SU-DHL-6 (cell line): ENCODE results near the gene BEST2.

Experiments used
- H2AFZ ChIP-seq: fragments of 200-600 bp; sonication (generic); 2 replicates; pipeline ENCODE4 v1.6.1; 2014; ENCODE audit warnings: low read depth, mild to moderate bottlenecking, moderate library complexity, mixed read lengths, antibody characterized with exemption, low read length; ENCODE audit not compliant: severe bottlenecking
- H3F3A ChIP-seq: fragments of 200-600 bp; shearing (Covaris generic); 2 replicates; pipeline ENCODE4 v1.6.0; 2016; ENCODE audit warnings: antibody characterized with exemption, mild to moderate bottlenecking; ENCODE audit not compliant: insufficient read depth
- H3K27ac ChIP-seq: fragments of 200-600 bp; sonication (generic); 2 replicates; pipeline ENCODE4 v1.5.1; 2016; ENCODE audit warnings: low read depth, mild to moderate bottlenecking, low read length, moderate library complexity, mixed read lengths
- H3K27me3 ChIP-seq: fragments of 200-600 bp; sonication (generic), shearing (Covaris generic); 2 replicates; pipeline ENCODE4 v1.6.0; 2014; ENCODE audit warnings: mild to moderate bottlenecking, low read length
- H3K36me3 ChIP-seq: fragments of 200-600 bp; sonication (generic); 2 replicates; pipeline ENCODE4 v1.6.1; 2014; ENCODE audit warnings: mild to moderate bottlenecking, low read length, mixed read lengths
- H3K4me2 ChIP-seq: fragments of 300-600, 200-600 bp; shearing (Covaris generic), sonication (generic); 2 replicates; pipeline ENCODE4 v1.6.0; 2014; ENCODE audit warnings: low read length, low read depth, mild to moderate bottlenecking; ENCODE audit not compliant: poor library complexity, severe bottlenecking
- H3K4me3 ChIP-seq: fragments of 200-600 bp; sonication (generic); 2 replicates; pipeline ENCODE4 v1.5.1; 2014; ENCODE audit warnings: antibody characterized with exemption, low read length, mild to moderate bottlenecking, mixed read lengths; ENCODE audit not compliant: insufficient read depth, poor library complexity, severe bottlenecking
- H3K79me2 ChIP-seq: fragments of 200-600 bp; sonication (generic); 2 replicates; pipeline ENCODE4 v1.6.1; 2014; ENCODE audit warnings: mild to moderate bottlenecking, low read length, moderate library complexity; ENCODE audit not compliant: insufficient read depth
- H3K9ac ChIP-seq: fragments of 200-600 bp; sonication (generic); 2 replicates; pipeline ENCODE4 v1.7.0; 2014; ENCODE audit warnings: mild to moderate bottlenecking, low read length
- H3K9me2 ChIP-seq: fragments of 200-600 bp; sonication (generic); replicated peaks from 2 replicates; pipeline ENCODE4 v1.6.1; 2014; ENCODE audit warnings: low read length; ENCODE audit not compliant: insufficient read depth
- H3K9me3 ChIP-seq: fragments of 200-600 bp; sonication (generic); 2 replicates; pipeline ENCODE4 v1.6.1; 2014; ENCODE audit warnings: low read length, mixed read lengths; ENCODE audit not compliant: insufficient read depth
- H4K20me1 ChIP-seq: fragments of 200-600 bp; sonication (generic); 2 replicates; pipeline ENCODE4 v1.6.1; 2014; ENCODE audit warnings: low read depth, mild to moderate bottlenecking, antibody characterized with exemption, low read length, moderate library complexity, mixed read lengths
- EZH2phosphoT487 ChIP-seq: fragments of 200-600 bp; sonication (generic), shearing (Covaris generic); conservative IDR thresholded peaks from 2 replicates; pipeline ENCODE4 v1.6.1; 2018; ENCODE audit warnings: mild to moderate bottlenecking, antibody characterized with exemption, low read length, moderate library complexity, mixed read lengths
- TF ChIP-seq, protein P1 (sequence below): fragments of 200-600 bp; sonication (generic); IDR thresholded peaks from one replicate; pipeline ENCODE4 v1.5.1; 2017; ENCODE audit warnings: antibody characterized with exemption, mild to moderate bottlenecking, low read length, moderate library complexity; ENCODE audit not compliant: insufficient read depth, poor library complexity, severe bottlenecking

BEST2 gene

DNA sequence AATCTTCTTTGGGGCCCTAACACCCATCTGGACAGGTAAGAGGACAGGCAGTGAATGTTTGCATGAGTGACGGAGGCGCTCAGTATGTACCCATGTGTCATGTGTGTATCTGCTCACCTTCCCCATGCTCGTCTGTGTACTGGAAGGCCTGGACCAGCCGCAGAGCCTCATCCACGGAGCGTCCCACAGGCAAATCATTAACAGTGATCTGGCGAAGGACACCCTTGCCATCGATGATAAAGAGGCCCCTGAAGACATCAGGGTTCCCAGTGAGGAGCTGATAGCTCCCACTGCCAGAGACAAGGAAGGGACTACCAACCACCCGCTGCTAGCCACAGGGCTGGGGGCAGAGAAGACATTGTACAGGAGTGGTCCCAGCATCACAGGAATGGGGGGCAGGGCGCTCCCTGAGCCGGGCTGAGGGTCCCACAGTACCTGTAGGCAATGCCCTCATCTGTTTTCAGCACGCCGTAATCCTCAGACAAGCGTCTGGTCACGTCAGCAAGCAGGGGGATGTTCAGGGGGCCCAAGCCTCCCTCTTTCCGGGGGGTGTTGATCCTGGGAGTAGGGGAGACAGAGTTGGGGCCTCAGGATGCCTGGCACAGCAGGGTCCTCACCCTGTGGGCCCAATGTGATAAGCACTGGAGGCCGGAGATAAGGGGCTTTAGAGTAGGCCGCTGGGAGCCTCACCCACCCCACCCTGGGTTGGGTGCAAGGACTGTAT is 48.3 kb downstream of the BEST2 start:
- H3K27me3 ChIP-seq = no peaks in the 10 kb centered on the region
- H3K9ac ChIP-seq = peak overlapping the region; percentile 98; the same call in 1 of the 2 replicates
- no peaks in the 10 kb centered on the region for H3F3A ChIP-seq
- no peaks in the 10 kb centered on the region for H3K36me3 ChIP-seq
- H2AFZ ChIP-seq = no peak overlapping the region
- TF ChIP-seq, protein P1, sequence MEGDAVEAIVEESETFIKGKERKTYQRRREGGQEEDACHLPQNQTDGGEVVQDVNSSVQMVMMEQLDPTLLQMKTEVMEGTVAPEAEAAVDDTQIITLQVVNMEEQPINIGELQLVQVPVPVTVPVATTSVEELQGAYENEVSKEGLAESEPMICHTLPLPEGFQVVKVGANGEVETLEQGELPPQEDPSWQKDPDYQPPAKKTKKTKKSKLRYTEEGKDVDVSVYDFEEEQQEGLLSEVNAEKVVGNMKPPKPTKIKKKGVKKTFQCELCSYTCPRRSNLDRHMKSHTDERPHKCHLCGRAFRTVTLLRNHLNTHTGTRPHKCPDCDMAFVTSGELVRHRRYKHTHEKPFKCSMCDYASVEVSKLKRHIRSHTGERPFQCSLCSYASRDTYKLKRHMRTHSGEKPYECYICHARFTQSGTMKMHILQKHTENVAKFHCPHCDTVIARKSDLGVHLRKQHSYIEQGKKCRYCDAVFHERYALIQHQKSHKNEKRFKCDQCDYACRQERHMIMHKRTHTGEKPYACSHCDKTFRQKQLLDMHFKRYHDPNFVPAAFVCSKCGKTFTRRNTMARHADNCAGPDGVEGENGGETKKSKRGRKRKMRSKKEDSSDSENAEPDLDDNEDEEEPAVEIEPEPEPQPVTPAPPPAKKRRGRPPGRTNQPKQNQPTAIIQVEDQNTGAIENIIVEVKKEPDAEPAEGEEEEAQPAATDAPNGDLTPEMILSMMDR = no peak
- TF ChIP-seq EZH2phosphoT487 = no peak
- H3K79me2 ChIP-seq = peaks cover 13% of the 10 kb centered on the region
- H3K9me3 ChIP-seq = no peaks in the 10 kb centered on the region
- no peak overlapping the region for H3K4me3 ChIP-seq
- peak overlapping the region; percentile 66 for H3K4me2 ChIP-seq
- no peaks in the 10 kb centered on the region for H4K20me1 ChIP-seq
- H3K27ac ChIP-seq = no peak overlapping the region
- H3K9me2 ChIP-seq = no peaks in the 10 kb centered on the region

DNA sequence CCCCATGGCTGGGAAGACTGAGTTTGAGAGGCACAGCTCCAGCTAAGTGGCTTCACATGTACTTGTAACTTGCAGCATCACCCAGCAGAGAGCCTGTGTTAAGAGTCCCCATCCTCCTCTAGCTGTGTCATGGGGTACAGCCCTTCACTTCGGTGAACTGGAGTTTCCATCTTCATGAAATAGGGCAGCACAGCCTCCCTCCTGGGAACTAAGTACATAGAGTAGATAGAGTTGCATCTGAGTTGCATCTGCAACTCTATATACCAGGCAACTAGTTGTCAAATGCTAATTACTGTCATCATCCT is 48.8 kb downstream of the BEST2 start:
- H4K20me1 ChIP-seq = no peaks in the 10 kb centered on the region
- no peaks in the 10 kb centered on the region for H3K36me3 ChIP-seq
- no peaks in the 10 kb centered on the region for H3K9me2 ChIP-seq
- H3F3A ChIP-seq = no peaks in the 10 kb centered on the region
- peak overlapping the region; percentile 98 for H3K9ac ChIP-seq
- peak overlapping the region; percentile 96 for H3K4me3 ChIP-seq
- TF ChIP-seq, protein P1 = no peak
- no peak for TF ChIP-seq EZH2phosphoT487
- H3K9me3 ChIP-seq = no peaks in the 10 kb centered on the region
- H2AFZ ChIP-seq = no peak overlapping the region
- no peak overlapping the region for H3K27ac ChIP-seq
- H3K4me2 ChIP-seq = peak overlapping the region; percentile 66
- no peaks in the 10 kb centered on the region for H3K27me3 ChIP-seq
- H3K79me2 ChIP-seq = peaks cover 13% of the 10 kb centered on the region

DNA sequence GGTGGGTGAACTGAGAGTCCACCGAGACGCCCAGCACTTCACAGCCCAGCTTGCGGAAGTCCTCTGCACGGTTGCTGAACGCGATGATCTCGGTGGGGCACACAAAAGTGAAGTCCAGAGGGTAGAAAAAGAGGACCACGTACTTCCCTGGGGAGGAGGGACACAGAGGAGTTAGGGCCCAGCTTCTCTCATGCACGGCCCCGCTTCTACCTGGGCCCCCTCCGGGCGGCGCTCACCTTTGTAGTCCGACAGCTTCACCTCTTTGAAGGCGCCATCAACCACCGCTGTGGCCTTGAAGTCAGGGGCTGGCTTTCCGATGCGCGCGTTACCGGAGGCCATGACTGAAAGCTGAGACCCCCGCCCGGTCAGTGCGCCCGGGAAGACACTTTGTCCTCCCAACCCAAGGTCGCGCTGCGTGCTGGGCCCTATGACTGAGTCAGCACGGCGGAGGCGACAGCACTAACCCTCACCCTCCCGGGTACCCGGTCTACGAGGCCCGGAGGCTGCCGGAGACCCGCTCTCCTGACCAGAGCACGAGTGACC is 49.4 kb downstream of the BEST2 start:
- Histone ChIP-seq H3K27ac (peak overlapping the region; percentile 44), H4K20me1 (no peaks in the 10 kb centered on the region), H3K4me2 (peak overlapping the region; percentile 66), H3K4me3 (peak overlapping the region; percentile 96), H3K27me3 (no peaks in the 10 kb centered on the region), H2AFZ (peak overlapping the region; percentile 68), H3K9me3 (no peaks in the 10 kb centered on the region), H3K9me2 (no peaks in the 10 kb centered on the region), H3F3A (no peaks in the 10 kb centered on the region), H3K9ac (peak overlapping the region; percentile 98), H3K36me3 (no peaks in the 10 kb centered on the region), H3K79me2 (peaks cover 13% of the 10 kb centered on the region)
- TF ChIP-seq, protein P1 = no peak
- no peak for TF ChIP-seq EZH2phosphoT487
